HG03469 (cell line): ENCODE results near the gene TRPM3.

ENCODE experiments used
- ATAC-seq: cut with Tn5 transposase; IDR thresholded peaks from one replicate; pipeline ENCODE4 v1.9.1; 2021; ENCODE audit warnings: mild to moderate bottlenecking, moderate library complexity, moderate number of reproducible peaks; ENCODE audit not compliant: unreplicated experiment

The TRPM3 gene

GRCh38 chr9:70902692-70903131, 218.7 kb downstream of the TRPM3 start:
- no peak for ATAC-seq

GRCh38 chr9:70902171-70902570, 219.2 kb downstream of the TRPM3 start:
- no peak for ATAC-seq

GRCh38 chr9:70901746-70902145, 219.7 kb downstream of the TRPM3 start:
- ATAC-seq: no peak

GRCh38 chr9:70901013-70901412, 220.4 kb downstream of the TRPM3 start:
- no peak for ATAC-seq

- no peak for ATAC-seq
Measured at GRCh38 chr9:70893580-70894122, 227.8 kb downstream of the TRPM3 start.

GRCh38 chr9:70888471-70888870, 232.9 kb downstream of the TRPM3 start:
- ATAC-seq: no peak

GRCh38 chr9:70887826-70888225, 233.6 kb downstream of the TRPM3 start:
- no peak for ATAC-seq

GRCh38 chr9:70883963-70884793, 237.2 kb downstream of the TRPM3 start:
- ATAC-seq: no peak

GRCh38 chr9:70883056-70883455, 238.4 kb downstream of the TRPM3 start:
- no peak for ATAC-seq

- no peak for ATAC-seq
Measured at GRCh38 chr9:70881333-70881732, 240.1 kb downstream of the TRPM3 start.

- ATAC-seq: no peak
Measured at GRCh38 chr9:70880535-70880934, 240.9 kb downstream of the TRPM3 start.

- ATAC-seq: no peak
Measured at GRCh38 chr9:70878576-70878975, 242.8 kb downstream of the TRPM3 start.

GRCh38 chr9:70874451-70874850, 247.0 kb downstream of the TRPM3 start:
- no peak for ATAC-seq

- ATAC-seq: no peak
Measured at GRCh38 chr9:70873506-70873905, 247.9 kb downstream of the TRPM3 start.

GRCh38 chr9:70868661-70869652, 252.5 kb downstream of the TRPM3 start:
- ATAC-seq: no peak

- no peak for ATAC-seq
Measured at GRCh38 chr9:70868041-70868440, 253.4 kb downstream of the TRPM3 start.

GRCh38 chr9:70865471-70865870, 255.9 kb downstream of the TRPM3 start:
- ATAC-seq: no peak

GRCh38 chr9:70861797-70862196, 259.6 kb downstream of the TRPM3 start:
- ATAC-seq: no peak

GRCh38 chr9:70861376-70861775, 260.0 kb downstream of the TRPM3 start:
- no peak for ATAC-seq

- no peak for ATAC-seq
Measured at GRCh38 chr9:70859694-70860093, 261.7 kb downstream of the TRPM3 start.

- ATAC-seq: no peak
Measured at GRCh38 chr9:70856411-70856810, 265.0 kb downstream of the TRPM3 start.
